Fibroblast of pulmonary artery (primary cell): ENCODE measurements around the gene FSHR.

ENCODE experiments used
- DNase-seq: peaks from one replicate; pipeline ENCODE4 v3.0.0-alpha.2; 2010; ENCODE audit warnings: low read depth
- H3K4me3 ChIP-seq: replicated peaks from 2 replicates; pipeline ENCODE4 v1.5.1; 2011; ENCODE audit warnings: low read depth, mild to moderate bottlenecking, control low read depth, low read length, moderate library complexity
- TF ChIP-seq, protein P1 (sequence below): IDR thresholded peaks from 2 replicates; pipeline ENCODE4 v1.5.1; 2011; ENCODE audit warnings: mild to moderate bottlenecking, control low read depth, low read length, inconsistent platforms; ENCODE audit errors: missing control alignments

Gene FSHR

DNA sequence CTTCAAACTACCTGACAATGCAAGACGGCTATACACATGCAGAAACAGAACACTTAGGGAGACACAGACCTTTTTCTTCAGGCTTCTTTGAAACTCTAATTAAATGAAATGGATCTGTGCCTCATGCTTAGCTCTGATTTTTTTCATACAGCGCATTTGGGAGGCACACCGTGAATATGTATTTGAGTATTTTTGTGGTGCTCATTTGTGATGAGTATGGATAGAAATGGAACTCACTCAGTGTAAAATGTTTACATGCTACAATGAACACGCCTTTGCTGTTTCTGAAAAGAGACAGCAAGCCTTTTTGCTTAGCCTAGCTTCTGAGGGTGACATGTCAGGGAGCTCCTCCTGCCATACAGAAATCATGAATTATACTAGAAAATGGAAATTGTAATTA, 113.3 kb downstream of the FSHR start:
- TF ChIP-seq, protein P1, sequence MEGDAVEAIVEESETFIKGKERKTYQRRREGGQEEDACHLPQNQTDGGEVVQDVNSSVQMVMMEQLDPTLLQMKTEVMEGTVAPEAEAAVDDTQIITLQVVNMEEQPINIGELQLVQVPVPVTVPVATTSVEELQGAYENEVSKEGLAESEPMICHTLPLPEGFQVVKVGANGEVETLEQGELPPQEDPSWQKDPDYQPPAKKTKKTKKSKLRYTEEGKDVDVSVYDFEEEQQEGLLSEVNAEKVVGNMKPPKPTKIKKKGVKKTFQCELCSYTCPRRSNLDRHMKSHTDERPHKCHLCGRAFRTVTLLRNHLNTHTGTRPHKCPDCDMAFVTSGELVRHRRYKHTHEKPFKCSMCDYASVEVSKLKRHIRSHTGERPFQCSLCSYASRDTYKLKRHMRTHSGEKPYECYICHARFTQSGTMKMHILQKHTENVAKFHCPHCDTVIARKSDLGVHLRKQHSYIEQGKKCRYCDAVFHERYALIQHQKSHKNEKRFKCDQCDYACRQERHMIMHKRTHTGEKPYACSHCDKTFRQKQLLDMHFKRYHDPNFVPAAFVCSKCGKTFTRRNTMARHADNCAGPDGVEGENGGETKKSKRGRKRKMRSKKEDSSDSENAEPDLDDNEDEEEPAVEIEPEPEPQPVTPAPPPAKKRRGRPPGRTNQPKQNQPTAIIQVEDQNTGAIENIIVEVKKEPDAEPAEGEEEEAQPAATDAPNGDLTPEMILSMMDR, result no peak
- H3K4me3 ChIP-seq, result no peak overlapping the region
- no peak for DNase-seq

DNA sequence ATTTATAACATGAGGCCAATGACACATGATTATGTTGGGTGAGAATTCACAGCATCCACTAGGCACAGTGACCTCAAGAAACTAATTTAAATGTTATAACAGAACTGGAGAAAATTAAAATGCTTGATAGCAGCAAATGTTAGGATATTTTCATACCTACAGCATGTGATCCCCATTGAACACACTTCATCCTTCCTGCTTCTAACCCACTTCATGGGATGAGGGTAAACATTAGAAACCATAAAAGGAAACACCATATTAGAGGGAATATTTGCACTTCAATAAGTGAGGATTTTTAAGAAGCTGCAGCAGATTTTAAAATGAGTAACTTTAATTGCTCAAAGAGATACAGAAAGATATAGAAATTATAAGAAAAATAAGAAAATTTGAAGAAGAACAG, 117.1 kb downstream of the FSHR start:
- TF ChIP-seq, protein P1, result no peak

DNA sequence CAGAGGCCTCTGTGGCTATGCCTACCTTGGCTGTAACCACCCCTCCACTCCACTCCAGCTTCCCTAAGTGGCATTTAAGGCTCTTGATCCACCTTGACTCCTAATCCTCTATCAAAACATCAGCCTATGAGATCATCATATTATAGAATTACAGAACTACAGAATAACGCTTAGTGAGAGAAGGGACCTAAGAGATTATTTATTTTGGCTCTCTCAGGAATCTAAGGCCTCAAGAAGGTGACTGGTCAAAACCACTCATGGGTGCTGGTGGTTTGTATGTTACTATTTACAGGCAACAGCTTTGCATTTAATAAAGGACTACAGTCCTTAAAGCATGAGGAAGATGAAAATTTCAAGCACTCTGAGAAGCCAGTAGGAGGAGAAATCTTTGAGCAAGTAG, 118.8 kb downstream of the FSHR start:
- no peak for DNase-seq
- no peak overlapping the region for H3K4me3 ChIP-seq
- TF ChIP-seq, protein P1, result no peak

More for the DNA sequence above, 117.1 kb downstream of the FSHR start:
- H3K4me3 ChIP-seq, result no peak overlapping the region
- DNase-seq, result no peak

DNA sequence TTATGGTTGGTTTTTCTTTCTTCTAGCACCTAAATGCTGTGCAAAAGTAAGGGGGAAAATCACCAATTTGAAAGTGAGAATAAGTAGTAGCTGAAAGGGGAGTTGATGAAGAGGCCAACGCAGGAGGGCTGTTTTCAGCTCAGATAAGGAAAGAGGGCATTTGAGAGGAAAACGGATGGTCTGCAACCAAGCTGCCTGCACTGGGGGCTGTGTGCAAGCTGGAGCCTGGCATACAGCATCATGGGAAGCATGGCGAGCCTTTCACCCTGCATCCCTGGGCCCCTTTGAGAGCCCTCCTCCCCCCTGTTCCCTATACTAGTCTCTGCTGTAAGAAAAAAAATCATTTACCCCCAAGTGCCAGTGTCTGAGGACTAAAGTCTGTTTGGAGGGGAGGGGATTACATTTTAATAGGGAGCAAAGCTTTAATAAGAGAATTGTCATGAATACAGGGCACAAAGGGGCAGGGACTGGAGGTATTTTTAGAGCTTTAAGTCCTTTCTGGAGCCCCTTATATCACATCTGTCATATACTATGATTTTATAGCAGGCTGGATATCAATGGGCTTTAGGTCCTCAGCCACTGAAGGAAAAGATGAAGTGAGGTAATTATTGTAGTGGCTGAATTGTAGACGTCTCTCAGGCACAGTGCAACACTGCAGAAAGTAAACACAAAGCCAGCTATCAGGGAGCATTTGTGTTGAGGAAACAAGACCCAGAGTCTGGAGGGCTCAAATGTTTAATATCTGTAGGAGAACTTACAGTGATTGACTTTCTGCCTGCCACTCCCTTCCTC, 120.7 kb downstream of the FSHR start:
- no peak for DNase-seq
- H3K4me3 ChIP-seq, result no peak overlapping the region
- TF ChIP-seq, protein P1, result no peak

DNA sequence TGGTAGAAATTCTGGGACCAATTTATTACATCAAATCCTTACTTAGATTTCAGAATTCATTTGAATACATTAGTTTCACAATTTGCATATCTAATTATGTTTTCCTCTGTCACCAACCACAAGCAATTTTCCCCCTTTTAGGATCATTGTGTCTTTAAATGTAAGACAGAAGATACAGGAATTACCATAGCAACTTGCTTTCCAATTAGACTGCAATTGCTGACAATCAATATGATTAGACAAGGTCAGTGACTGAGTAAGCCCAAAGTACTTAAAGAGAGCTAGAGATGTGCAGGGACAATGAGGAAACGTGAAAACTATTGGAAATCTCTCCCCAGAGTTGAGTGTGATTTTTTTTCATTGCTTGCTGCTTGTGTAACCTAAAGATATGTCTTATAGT, 121.4 kb downstream of the FSHR start:
- no peak for DNase-seq

DNA sequence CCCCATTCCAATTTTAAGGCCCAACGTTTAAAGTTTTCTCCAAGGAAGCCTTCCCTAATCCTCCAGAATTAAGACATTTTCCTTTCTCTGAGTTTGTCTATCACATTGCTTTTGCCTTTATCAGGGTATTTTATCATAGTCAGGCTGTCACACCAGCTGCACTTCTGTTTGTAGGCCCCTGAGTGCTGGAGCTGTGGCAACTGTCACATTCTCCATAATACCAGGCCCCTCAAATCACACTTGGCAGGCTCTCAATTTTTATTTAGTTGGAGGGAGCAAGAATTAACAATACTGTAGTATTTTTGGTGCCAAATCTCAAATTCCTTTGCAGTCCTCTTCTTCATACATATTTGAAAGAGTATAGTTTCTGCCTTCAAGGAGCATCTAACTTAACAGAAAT, 122.2 kb downstream of the FSHR start:
- DNase-seq, result no peak
- TF ChIP-seq, protein P1, result no peak
- H3K4me3 ChIP-seq, result no peak overlapping the region

More for the DNA sequence above, 121.4 kb downstream of the FSHR start:
- no peak overlapping the region for H3K4me3 ChIP-seq
- TF ChIP-seq, protein P1, result no peak

DNA sequence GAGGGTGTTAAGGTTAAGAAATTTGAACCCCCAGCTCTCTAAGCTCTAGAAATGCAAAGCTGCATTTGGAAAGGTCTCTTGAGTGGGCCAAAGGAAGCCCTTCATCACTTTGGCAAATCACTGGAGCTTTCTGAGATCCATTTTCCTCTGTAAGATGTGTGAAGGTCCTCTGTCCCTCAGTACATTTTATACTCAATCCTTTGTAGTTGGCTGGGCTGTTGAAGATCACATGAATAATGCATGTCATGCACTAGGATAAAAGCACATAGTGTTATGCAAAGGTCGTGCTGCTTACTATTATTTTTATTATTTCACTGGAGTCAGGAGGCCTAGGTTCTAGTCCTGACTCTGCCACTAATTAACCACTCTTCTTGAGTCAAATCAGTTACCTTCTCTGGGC, 124.9 kb downstream of the FSHR start:
- no peak overlapping the region for H3K4me3 ChIP-seq
- no peak for DNase-seq
- TF ChIP-seq, protein P1, result no peak
